Stimulated activated CD4-positive, alpha-beta T cell treated with anti-CD3 and anti-CD28 coated beads, Interleukin-4, amount 100 ng/mL, for 48 hours (primary cell): ENCODE results near the gene IWS1.
"Not testable (repeated sequence)": the region's sequence is repeated elsewhere in the genome, so short reads cannot be mapped to it uniquely, and the experiment has no call there.

Experiments
- DNase-seq, 2 donors: peaks; one replicate each; pipeline ENCODE4 v3.0.0-alpha.2; 2020; ENCODE audit warnings: low read depth in 2 of 2

The IWS1 gene

DNA sequence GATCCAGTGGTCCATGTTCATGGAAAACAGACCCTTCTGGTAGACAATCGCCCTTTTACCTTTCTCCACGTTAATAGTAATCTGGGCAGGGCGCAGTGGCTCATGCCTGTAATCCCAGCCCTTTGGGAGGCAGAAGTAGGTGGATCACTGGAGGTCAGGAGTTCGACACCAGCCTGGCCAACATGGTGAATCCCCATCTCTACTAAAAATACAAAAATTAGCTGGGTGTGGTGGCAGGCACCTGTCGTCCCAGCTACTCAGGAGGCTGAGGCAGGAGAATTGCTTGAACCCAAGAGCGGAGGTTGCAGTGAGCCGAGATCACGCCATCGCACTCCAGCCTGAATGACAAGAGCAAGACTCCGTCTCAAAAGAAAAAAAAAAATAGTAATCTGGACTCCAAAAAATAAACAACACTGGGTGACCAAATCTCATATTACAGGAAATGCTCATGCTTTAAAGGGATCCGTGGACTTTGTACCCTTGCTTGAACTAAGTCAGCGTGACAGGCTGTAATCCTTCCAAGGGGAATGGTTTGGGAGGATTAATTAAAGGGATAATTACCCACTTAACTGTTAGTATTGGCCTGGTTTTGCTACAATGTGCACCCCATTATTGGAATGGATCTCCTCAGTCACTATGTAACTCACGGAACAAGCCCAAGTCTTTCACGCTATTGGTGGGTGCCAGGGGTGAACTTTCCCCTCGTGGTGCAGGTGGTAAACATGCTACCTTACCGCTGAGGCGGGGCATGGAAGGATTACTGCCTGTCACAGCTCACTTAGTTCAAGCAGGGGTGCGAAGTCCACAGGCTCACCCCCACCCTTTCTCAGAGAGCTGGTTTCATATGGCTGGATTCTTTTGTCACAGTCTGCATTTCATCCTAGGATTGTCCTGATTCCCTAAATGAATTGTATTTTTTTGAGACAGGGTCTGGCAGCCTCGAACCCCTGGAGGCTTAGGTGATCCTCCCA lies 71.4 kb downstream of the IWS1 start:
- no peak for DNase-seq

DNA sequence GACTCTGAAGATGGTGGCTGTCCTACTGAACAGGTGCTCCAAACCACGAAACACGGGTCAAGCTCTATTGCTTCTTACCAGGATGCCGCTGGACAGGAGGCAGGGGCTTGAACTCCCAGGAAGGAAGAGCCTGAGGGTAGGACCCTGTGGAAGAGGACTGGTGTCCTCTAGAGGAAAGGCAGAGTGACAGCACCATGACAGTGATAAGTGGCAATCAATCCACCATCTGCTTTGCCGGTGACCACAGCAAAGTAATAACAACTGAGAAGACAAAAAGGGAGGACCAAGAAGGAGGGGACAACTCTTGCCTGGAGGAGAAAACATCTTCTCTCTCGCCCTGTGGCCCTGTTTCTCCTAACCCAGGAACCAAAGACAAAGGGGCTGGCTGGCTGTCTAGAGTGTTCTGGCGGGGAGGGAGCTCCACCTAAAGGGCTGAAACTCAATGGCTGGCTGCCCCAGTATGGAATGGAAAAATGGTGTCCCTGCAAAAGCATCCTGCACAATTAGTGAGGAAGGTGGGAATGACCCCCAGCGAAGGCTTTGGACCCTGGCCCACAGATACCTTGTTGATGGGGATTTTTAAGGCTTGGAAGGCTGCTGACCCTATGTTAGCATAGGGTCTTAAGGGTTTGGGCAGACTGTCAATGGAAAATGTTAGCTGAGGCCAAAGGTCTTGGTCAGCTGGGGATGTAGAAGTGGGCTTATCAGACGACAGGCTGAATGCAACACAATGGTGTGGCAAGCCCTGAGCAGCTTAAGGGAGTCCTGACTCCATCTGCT lies 72.7 kb downstream of the IWS1 start:
- DNase-seq, result no peak

DNA sequence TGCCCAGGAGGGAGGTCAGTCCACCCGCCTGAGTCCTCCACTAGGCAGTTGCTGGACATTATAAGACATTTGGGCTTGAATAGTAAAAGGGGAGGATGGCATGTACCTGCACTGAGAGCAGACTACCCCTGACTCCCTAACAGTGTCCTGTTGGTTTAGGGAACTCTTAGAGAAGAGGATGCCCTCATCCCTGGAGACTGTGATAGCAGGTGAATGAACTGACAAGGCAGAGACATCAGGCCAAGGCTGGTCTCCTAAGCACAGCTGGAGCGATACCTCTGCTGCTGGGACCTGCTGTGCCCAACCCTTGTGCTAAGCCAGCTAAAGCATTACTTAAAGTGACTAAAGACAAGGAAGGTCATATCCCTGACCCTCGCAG lies 73.3 kb downstream of the IWS1 start:
- DNase-seq, result no peak

DNA sequence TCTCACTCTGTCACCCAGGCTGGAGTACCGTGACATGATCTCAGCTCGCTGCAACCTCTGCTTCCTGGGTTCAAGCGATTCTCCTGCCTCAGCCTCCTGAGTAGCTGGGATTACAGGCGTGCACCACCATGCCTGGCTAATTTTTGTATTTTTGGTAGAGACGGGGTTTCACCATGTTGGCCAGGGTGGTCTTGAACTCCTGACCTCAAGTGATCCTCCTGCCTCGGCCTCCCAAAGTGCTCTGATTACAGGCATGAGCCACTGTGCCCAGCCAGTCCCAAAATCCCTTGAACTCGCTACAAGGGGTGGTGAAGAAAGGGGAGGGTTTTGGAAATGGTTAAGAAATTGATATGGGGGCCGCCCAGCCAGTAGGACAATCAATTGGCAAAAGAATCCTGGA lies 73.9 kb downstream of the IWS1 start:
- not testable (repeated sequence) for DNase-seq

DNA sequence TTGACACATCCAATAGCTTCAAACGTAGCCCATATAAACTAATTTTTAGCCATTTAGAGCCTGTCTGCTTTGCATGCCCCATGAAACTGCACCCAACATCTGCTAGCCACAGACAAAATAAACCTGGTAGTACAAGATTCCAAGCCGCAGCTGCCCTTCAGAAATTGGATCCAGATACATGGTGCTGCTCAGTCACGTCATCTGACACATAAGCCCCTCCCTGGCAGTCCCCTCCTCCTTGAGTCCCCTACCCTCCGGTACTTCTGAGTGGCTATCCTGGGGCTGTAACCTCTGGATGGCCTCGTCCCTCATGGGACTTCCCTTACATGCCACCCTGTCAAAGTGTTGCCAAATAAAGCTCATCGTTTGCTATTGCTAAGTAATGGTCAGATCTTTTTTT lies 74.3 kb downstream of the IWS1 start:
- DNase-seq, result no peak

DNA sequence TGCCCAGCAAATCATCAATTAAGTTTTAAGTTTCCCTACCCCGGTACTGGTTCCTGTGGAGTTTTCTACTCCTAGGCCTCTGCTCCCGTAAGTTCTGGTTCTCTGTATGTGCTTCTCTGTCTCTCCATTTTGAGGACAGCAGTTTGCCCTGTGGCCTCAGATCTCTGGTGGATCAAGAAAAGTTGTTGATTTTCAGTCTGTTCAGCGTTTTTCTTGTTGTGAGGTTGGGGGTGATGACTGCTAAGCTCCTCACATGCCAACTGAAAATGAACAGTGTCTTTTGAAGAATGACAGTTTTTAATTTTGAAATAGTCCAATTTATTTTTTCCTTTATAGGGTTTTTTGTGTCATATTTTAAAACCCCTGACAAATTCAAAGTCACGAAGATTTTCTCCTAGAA lies 76.4 kb downstream of the IWS1 start:
- no peak for DNase-seq

DNA sequence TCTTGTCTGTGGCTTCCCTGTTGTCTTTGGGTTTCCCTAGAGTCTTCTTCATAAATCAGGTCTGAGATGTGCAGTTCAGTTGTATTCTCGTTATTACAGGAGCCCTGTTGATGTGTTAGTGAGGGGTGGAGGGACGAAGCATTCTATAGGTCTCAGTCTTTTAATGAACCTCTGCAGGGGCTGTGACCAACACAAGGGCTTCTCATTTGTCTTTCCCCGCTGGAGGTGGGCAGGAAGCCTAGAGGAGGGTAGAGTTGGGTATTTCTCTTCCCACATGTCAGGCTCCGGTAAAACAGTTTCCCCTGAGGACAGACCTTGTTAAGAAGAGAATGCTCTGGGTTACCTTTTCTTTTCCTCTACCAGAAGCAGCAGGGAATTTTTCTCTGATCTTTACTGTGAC lies 76.9 kb downstream of the IWS1 start:
- DNase-seq, result no peak

DNA sequence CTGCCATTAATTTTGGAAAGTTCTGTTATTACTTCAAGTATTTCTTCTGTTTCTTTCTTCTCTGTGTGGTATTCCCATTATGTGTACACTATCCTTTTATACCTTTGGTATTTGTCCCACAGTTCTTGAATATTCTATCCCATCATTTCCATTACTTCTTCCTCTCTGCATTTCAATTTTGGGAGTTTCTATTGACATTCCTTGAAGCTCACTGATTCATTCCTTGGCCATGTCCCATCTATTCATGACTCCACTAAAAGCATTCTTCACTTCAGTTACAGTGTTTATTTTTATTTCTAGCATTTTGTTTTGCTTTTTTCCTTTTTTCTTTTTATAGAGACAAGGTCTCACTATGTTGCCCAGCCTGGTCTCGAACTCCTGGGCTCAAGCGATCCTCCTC lies 77.8 kb downstream of the IWS1 start:
- DNase-seq, result no peak

DNA sequence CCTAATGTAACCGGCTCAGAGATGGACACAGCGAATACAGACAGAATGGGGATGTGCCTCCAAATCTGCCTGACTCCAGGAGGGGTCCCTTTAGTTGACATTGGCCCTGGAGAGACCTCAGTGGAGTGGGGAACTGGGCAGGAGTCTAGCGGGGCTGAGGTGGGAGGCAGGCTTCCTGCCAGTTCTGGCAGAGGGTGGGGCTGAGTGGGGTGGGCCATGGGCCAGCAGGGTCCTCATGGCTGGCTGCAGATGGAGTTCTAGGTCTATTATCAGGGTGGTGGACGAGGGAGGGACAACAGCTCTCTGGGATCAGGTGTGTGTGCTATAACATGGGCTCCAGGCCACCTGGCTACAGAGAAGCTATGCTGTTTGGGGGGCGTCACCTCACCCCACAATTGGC lies 86.9 kb downstream of the IWS1 start:
- no peak for DNase-seq

DNA sequence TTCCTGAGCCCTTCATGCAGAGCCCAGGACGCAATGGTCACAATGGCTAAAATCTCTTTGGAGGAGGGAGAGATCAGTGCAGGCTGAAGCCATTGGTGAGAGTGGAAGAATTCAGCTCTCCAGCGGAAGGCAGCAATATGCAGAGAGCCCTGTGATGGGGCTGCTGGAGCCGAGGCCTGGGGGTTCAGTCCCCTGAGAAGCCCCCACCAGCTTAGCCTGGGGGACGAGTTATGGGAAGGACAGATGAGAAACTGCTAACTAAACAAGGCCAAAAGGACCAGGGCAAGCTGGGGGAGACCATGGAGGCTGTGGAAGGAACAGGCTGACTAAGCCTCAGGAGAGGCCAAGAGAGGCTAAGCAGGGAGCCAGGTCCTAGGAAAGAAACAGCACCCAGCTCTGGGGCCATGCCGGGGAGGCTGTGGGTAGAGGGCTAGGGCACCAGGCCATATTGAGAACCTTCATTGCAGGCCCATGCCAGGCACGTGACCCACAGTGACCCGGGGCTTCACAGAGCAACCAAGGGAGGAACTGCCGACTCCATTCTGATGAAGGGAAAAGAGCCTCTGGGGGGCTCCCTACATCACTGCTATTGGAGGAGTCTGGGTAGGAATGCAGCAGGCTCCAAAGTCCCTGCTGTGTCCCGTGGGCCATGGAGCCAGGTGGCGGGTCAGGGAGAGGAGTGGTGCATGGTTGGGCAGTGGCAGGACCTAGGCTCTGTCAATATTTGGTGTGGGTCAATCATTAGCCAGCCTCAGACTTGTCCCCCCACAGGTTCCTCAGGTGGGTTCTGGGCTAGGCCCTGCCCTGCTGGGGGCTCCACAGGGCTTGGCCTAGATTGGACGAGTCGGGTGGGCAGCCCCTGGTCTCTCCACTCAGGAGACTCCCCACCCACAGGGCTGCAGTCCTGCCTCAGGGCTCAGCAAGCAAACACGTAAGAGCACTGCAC lies 88.2 kb downstream of the IWS1 start:
- no peak for DNase-seq

DNA sequence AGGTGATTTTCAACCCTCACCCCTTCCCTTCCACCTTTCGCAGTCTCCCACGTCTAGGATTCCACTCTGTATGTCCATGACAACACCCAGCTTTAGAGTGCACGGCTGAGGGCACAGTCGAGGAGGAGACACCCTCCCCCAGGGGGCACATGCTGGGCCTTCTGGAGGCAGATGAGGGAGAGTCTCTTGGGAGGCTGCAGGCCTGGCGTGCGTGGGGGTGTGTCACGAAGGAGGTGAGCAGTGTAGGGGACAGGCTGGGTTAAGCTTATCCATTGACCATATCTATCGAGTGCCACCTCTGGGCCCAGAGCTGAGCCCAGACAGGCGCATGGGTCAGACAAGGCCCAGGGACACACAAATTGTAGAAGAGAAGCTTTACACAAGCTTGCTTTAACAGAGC lies 89.2 kb downstream of the IWS1 start:
- DNase-seq, result no peak

DNA sequence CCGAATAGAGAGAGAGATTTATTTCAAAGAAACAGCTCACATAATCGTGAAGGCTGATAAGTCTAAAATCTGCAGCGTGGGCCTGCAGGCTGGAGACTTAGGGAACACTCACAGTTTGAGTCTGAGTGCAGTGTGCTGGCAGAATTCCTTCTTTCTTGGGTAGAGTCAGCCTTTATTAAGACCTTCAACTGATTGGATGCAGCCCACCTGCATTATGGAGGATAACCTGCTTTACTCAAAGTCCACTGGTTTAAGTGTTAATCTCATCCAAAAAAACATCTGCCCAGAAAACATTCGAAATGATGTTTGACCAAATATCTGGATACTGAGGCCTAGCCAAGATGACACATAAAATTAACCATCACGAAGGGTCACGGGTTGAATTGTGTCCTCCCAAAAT lies 91.8 kb downstream of the IWS1 start:
- DNase-seq, result no peak

DNA sequence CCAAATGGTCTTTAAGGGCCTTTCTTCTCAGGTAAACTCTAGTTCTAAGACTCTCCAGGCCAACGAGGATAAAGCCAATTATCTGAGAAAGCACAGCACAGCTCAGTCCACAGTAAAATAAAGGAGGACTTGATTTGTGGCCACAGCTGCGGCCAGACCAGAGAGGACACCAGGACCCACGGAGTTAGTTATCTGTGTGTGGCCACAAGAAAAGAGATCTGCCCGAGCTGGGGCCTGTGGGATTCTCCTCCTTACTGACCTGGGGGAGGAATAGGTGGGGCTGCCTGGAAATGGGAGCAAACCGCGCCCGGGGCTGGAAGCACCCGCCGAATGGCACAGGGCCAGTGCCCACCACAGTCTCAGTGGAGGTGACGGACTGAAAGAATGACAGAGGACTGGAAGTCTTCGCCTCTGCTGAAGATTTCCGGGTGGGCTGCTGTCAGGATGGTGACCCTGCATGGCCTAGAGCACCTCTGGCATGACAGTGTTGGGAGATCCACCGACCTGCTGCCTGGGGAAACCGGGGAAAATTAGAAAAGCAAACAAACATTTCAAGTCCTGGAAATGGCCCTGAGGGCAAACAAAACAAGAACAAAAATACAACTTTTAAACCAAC lies 94.8 kb downstream of the IWS1 start:
- no peak for DNase-seq
